KMS-11 (cell line): ENCODE data around the gene PCSK6.

Experiments used
- H2AFZ ChIP-seq: fragments of 200-600 bp; sonication (generic); 2 replicates; pipeline ENCODE4 v1.6.1; 2016; ENCODE audit warnings: antibody characterized with exemption, mixed run types, low read depth
- H3K27ac ChIP-seq: fragments of 200-600 bp; sonication (generic); 2 replicates; pipeline ENCODE4 v1.6.1; 2016; ENCODE audit warnings: mild to moderate bottlenecking, mixed run types
- H3K27me3 ChIP-seq: fragments of 200-600 bp; sonication (generic); 2 replicates; pipeline ENCODE4 v1.6.1; 2017; ENCODE audit warnings: mild to moderate bottlenecking, low read depth, mixed run types, moderate library complexity; ENCODE audit not compliant: insufficient read depth
- H3K36me3 ChIP-seq: fragments of 200-600 bp; sonication (generic); 2 replicates; pipeline ENCODE4 v1.6.1; 2017; ENCODE audit warnings: mild to moderate bottlenecking, mixed run types; ENCODE audit not compliant: insufficient read depth
- H3K4me1 ChIP-seq: fragments of 200-600 bp; sonication (generic); 2 replicates; pipeline ENCODE4 v1.6.1; 2016; ENCODE audit warnings: mild to moderate bottlenecking, low read depth, mixed run types; ENCODE audit not compliant: poor library complexity, severe bottlenecking
- H3K4me2 ChIP-seq: fragments of 200-600 bp; sonication (generic); 2 replicates; pipeline ENCODE4 v1.7.0; 2016; ENCODE audit warnings: mild to moderate bottlenecking, mixed run types
- H3K4me3 ChIP-seq: fragments of 200-600 bp; sonication (generic); IDR thresholded peaks from 2 replicates; pipeline ENCODE4 v1.6.1; 2017; ENCODE audit warnings: low read depth, low read length, mixed read lengths; ENCODE audit not compliant: insufficient read depth
- H3K79me2 ChIP-seq: fragments of 200-600 bp; sonication (generic); 2 replicates; pipeline ENCODE4 v1.6.1; 2016; ENCODE audit warnings: low read depth, mixed run types; ENCODE audit not compliant: insufficient read depth
- H3K9ac ChIP-seq: fragments of 200-600 bp; sonication (generic); 2 replicates; pipeline ENCODE4 v1.6.1; 2016; ENCODE audit warnings: mild to moderate bottlenecking, mixed run types
- H4K20me1 ChIP-seq: fragments of 200-600 bp; sonication (generic); 2 replicates; pipeline ENCODE4 v1.6.1; 2016; ENCODE audit warnings: mild to moderate bottlenecking, mixed run types; ENCODE audit not compliant: insufficient read depth
- CTCF ChIP-seq: fragments of 200-600 bp; sonication (generic); conservative IDR thresholded peaks from 2 replicates; pipeline ENCODE4 v1.6.1; 2017; ENCODE audit warnings: low read depth, mild to moderate bottlenecking, antibody characterized with exemption, low read length, moderate library complexity, mixed read lengths

Gene PCSK6

GRCh38 chr15:101492766-101493692 lies 3.5 kb upstream of the PCSK6 start:
- Histone ChIP-seq H3K4me2 (no peak overlapping the region), H2AFZ (no peak overlapping the region), H4K20me1 (no peaks in the 10 kb centered on the region), H3K4me1 (no peaks in the 10 kb centered on the region), H3K79me2 (no peaks in the 10 kb centered on the region), H3K9ac (no peak overlapping the region), H3K36me3 (no peaks in the 10 kb centered on the region), H3K4me3 (no peak overlapping the region), H3K27me3 (no peaks in the 10 kb centered on the region), H3K27ac (no peak overlapping the region)
- TF ChIP-seq CTCF: no peak

GRCh38 chr15:101491734-101492640 lies 2.5 kb upstream of the PCSK6 start:
- no peak overlapping the region for H2AFZ ChIP-seq
- H3K79me2 ChIP-seq: no peaks in the 10 kb centered on the region
- H3K4me3 ChIP-seq: no peak overlapping the region
- no peak overlapping the region for H3K9ac ChIP-seq
- no peaks in the 10 kb centered on the region for H3K4me1 ChIP-seq
- no peak for TF ChIP-seq CTCF
- no peak overlapping the region for H3K4me2 ChIP-seq
- no peak overlapping the region for H3K27ac ChIP-seq
- H3K27me3 ChIP-seq: no peaks in the 10 kb centered on the region
- no peaks in the 10 kb centered on the region for H3K36me3 ChIP-seq
- no peaks in the 10 kb centered on the region for H4K20me1 ChIP-seq

GRCh38 chr15:101490922-101491733 lies 1.6 kb upstream of the PCSK6 start:
- no peak for TF ChIP-seq CTCF
- Histone ChIP-seq H3K4me2 (no peak overlapping the region), H3K4me3 (no peak overlapping the region), H3K4me1 (no peaks in the 10 kb centered on the region), H3K27ac (no peak overlapping the region), H3K27me3 (no peaks in the 10 kb centered on the region), H3K9ac (no peak overlapping the region), H3K36me3 (no peaks in the 10 kb centered on the region), H3K79me2 (no peaks in the 10 kb centered on the region), H4K20me1 (no peaks in the 10 kb centered on the region), H2AFZ (no peak overlapping the region)

GRCh38 chr15:101490408-101490891 lies 943 bp upstream of the PCSK6 start:
- Histone ChIP-seq H2AFZ (no peak overlapping the region), H3K27me3 (no peaks in the 10 kb centered on the region), H3K9ac (no peak overlapping the region), H3K36me3 (no peaks in the 10 kb centered on the region), H4K20me1 (no peaks in the 10 kb centered on the region), H3K79me2 (no peaks in the 10 kb centered on the region), H3K27ac (no peak overlapping the region), H3K4me3 (no peak overlapping the region), H3K4me2 (no peak overlapping the region), H3K4me1 (no peaks in the 10 kb centered on the region)
- no peak for TF ChIP-seq CTCF
